ENCODE measurements around the gene GFOD1.

- no peak for TF ChIP-seq CTCF (IDR thresholded peaks at IDR 0.05)
- no peak for TF ChIP-seq POLR2A (IDR thresholded peaks at IDR 0.05)
Observed at GRCh38 chr6:13411484-13411883, 75.9 kb downstream of the GFOD1 start.
